Measurements from ENCODE around the gene ATP6AP1.
A peak's percentile ranks its signal among the peaks of the same experiment; 100 is the strongest.

ATP6AP1 gene

GRCh38 chrX:154420402-154420756, 8.1 kb upstream of the ATP6AP1 start:
- CTCF ChIA-PET, result interaction anchor here (1.3 kb wide), 1 partner anchor 22 kb away, joined by 4 read pairs; the partner anchor contains the start of gene RPL10
- H3K36me3 ChIP-seq (ENCODE audit: control insufficient read depth in 2 of 2, insufficient read depth in 1 of 2, low read length in 2 of 2), result no peaks in the 10 kb centered on the region; a peak in 1 of 3 replicates
- H3K4me1 ChIP-seq (ENCODE audit: control insufficient read depth, insufficient read depth, low read length), result no peaks in the 10 kb centered on the region
- H3K9me3 ChIP-seq (ENCODE audit: control insufficient read depth, insufficient read depth, low read depth, low read length), result no peaks in the 10 kb centered on the region
- no peak overlapping the region for H3K4me3 ChIP-seq (ENCODE audit: low read depth, low read length)
- no peak overlapping the region for H3K27ac ChIP-seq (ENCODE audit: extremely low read depth, low read depth, low read length)
- TF ChIP-seq SP2 (tag by site-specific recombination; IDR thresholded peaks at IDR 0.05), result no peak
- TF ChIP-seq EGR2 (tag by site-specific recombination; IDR thresholded peaks at IDR 0.05; ENCODE audit: low read depth), result no peak
- TF ChIP-seq ZXDB (tag by site-specific recombination; IDR thresholded peaks at IDR 0.05), result no peak
- no peak for TF ChIP-seq ZSCAN23 (tag by site-specific recombination; IDR thresholded peaks at IDR 0.05)
- TF ChIP-seq RBAK (tag by site-specific recombination; IDR thresholded peaks at IDR 0.05), result no peak
- TF ChIP-seq ZNF174 (tag by site-specific recombination; IDR thresholded peaks at IDR 0.05), result no peak
- no peak for TF ChIP-seq HOXC10 (CRISPR knock-in tag; IDR thresholded peaks at IDR 0.05)
- no peak for TF ChIP-seq MEIS1 (CRISPR knock-in tag; IDR thresholded peaks at IDR 0.05; ENCODE audit: borderline replicate concordance)
- TF ChIP-seq ZNF76 (tag by site-specific recombination; IDR thresholded peaks at IDR 0.05; ENCODE audit: borderline replicate concordance, low read depth), result no peak
- no peak for TF ChIP-seq ZNF426 (tag by site-specific recombination; IDR thresholded peaks at IDR 0.05)
- POLR2A ChIA-PET, result interaction anchor here (1.0 to 1.4 kb wide), 2 partner anchors 11 to 39 kb away, joined by 3 to 4 read pairs; no protein-coding TSS in a partner anchor

- H3K27ac ChIP-seq (ENCODE audit: extremely low read depth, low read depth, low read length), result no peak overlapping the region
- peaks cover 0 to 12% of the 10 kb centered on the region in 2 experiments; a peak in 1 of 3 replicates for H3K36me3 ChIP-seq (ENCODE audit: control insufficient read depth in 2 of 2, insufficient read depth in 1 of 2, low read length in 2 of 2)
- H3K4me1 ChIP-seq (ENCODE audit: control insufficient read depth, insufficient read depth, low read length), result no peaks in the 10 kb centered on the region
- POLR2A ChIA-PET, result interaction anchor here (1.2 kb wide), 1 partner anchor 15 kb away, joined by 4 read pairs; no protein-coding TSS in a partner anchor
- CTCF ChIA-PET, result interaction anchor here (0.6 to 1.2 kb wide), 3 partner anchors 9 to 54 kb away, joined by 3 to 5 read pairs (median 3); no protein-coding TSS in a partner anchor
- no peaks in the 10 kb centered on the region for H3K9me3 ChIP-seq (ENCODE audit: control insufficient read depth, insufficient read depth, low read depth, low read length)
- no peak overlapping the region for H3K4me3 ChIP-seq (ENCODE audit: low read depth, low read length)
- TF ChIP-seq SCRT2 (tag by site-specific recombination; IDR thresholded peaks at IDR 0.05), result peak; percentile 60
- TF ChIP-seq ZFP3 (tag by site-specific recombination; IDR thresholded peaks at IDR 0.05; ENCODE audit: low read depth), result no peak
Observed at GRCh38 chrX:154426916-154427770, 1.3 kb upstream of the ATP6AP1 start.

- H3K4me3 ChIP-seq (ENCODE audit: low read depth, low read length), result peak overlapping the region; percentile 10
- no peak overlapping the region for H3K27ac ChIP-seq (ENCODE audit: extremely low read depth, low read depth, low read length)
- H3K9me3 ChIP-seq (ENCODE audit: control insufficient read depth, insufficient read depth, low read depth, low read length), result no peaks in the 10 kb centered on the region
- ChIA-PET CTCF (interaction anchor here (0.6 to 1.1 kb wide), 2 partner anchors 14 to 97 kb away, joined by 4 read pairs; no protein-coding TSS in a partner anchor), POLR2A (interaction anchor here (0.8 to 2.1 kb wide), 3 partner anchors 18 to 27 kb away, joined by 3 to 7 read pairs (median 3); no protein-coding TSS in a partner anchor)
- no peaks in the 10 kb centered on the region for H3K4me1 ChIP-seq (ENCODE audit: control insufficient read depth, insufficient read depth, low read length)
- peaks cover 0 to 38% of the 10 kb centered on the region in 2 experiments; a peak in 1 of 3 replicates for H3K36me3 ChIP-seq (ENCODE audit: control insufficient read depth in 2 of 2, insufficient read depth in 1 of 2, low read length in 2 of 2)
- no peak for TF ChIP-seq ZNF140 (tag by site-specific recombination; IDR thresholded peaks at IDR 0.05)
- no peak for TF ChIP-seq ZNF596 (tag by site-specific recombination; IDR thresholded peaks at IDR 0.05)
- no peak for TF ChIP-seq ZNF837 (tag by site-specific recombination; IDR thresholded peaks at IDR 0.05)
- TF ChIP-seq ZNF660 (tag by site-specific recombination; IDR thresholded peaks at IDR 0.05), result no peak
- no peak for TF ChIP-seq OSR2 (tag by site-specific recombination; IDR thresholded peaks at IDR 0.05)
- TF ChIP-seq PRDM10 (tag by site-specific recombination; IDR thresholded peaks at IDR 0.05), result no peak
- TF ChIP-seq ZNF670 (tag by site-specific recombination; IDR thresholded peaks at IDR 0.05; ENCODE audit: low read depth), result no peak
- TF ChIP-seq ZNF510 (tag by site-specific recombination; IDR thresholded peaks at IDR 0.05; ENCODE audit: insufficient replicate concordance), result no peak
- TF ChIP-seq KLF10 (tag by site-specific recombination; IDR thresholded peaks at IDR 0.05), result no peak
- no peak for TF ChIP-seq ZNF221 (tag by site-specific recombination; IDR thresholded peaks at IDR 0.05; ENCODE audit: borderline replicate concordance)
- TF ChIP-seq ZNF366 (tag by site-specific recombination; conservative IDR thresholded peaks at IDR 0.05), result no peak
- TF ChIP-seq ZFP37 (tag by site-specific recombination; IDR thresholded peaks at IDR 0.05), result no peak
- no peak for TF ChIP-seq REST (tag by site-specific recombination; IDR thresholded peaks at IDR 0.05)
Observed at GRCh38 chrX:154429711-154430110, 1.2 kb downstream of the ATP6AP1 start.
